GM20000 (cell line): Measurements from ENCODE around the gene AMBP.

Experiments used
- DNase-seq: peaks from one replicate; pipeline ENCODE4 v3.0.0; 2012; ENCODE audit warnings: low spot score
- CTCF ChIP-seq: IDR thresholded peaks from 2 replicates; pipeline ENCODE4 v1.5.1; 2012; ENCODE audit warnings: mild to moderate bottlenecking, control low read depth; ENCODE audit errors: extremely low read depth, missing control alignments

Gene AMBP

GRCh38 chr9:114025196-114025753, 52.8 kb downstream of the AMBP start:
- TF ChIP-seq CTCF: no peak
- no peak for DNase-seq

- no peak for DNase-seq
- TF ChIP-seq CTCF: no peak
These were observed 54.1 kb downstream of the AMBP start for GRCh38 chr9:114023961-114024360.

- TF ChIP-seq CTCF: no peak
- DNase-seq: no peak
These were observed 56.5 kb downstream of the AMBP start for GRCh38 chr9:114021578-114021977.

GRCh38 chr9:114017741-114018715, 60.1 kb downstream of the AMBP start:
- no peak for TF ChIP-seq CTCF

GRCh38 chr9:114016629-114017423, 61.3 kb downstream of the AMBP start:
- no peak for TF ChIP-seq CTCF
- no peak for DNase-seq

More at GRCh38 chr9:114017741-114018715, 60.1 kb downstream of the AMBP start:
- DNase-seq: no peak

GRCh38 chr9:114016101-114016500, 62.0 kb downstream of the AMBP start:
- TF ChIP-seq CTCF: no peak
- no peak for DNase-seq
